HL-60 (cell line): Measurements from ENCODE around the gene CAMTA1.

Source experiments
- DNase-seq, 2 experiments: peaks; one replicate each; pipeline ENCODE4 v3.0.0-alpha.2; 2010 to 2020; ENCODE audit warnings: low read depth in 1 of 2, low spot score in 1 of 2
- H3K27ac ChIP-seq: fragments of 250-450 bp; sonication (Bioruptor Pico); replicated peaks from 2 replicates; pipeline ENCODE4 v1.5.1; 2020; ENCODE audit warnings: mild to moderate bottlenecking, moderate library complexity
- H3K27me3 ChIP-seq: fragments of 250-450 bp; sonication (Bioruptor Pico); 2 replicates; pipeline ENCODE4 v1.5.1; 2021; ENCODE audit warnings: mild to moderate bottlenecking, moderate library complexity; ENCODE audit not compliant: insufficient read depth, poor library complexity, severe bottlenecking
- H3K4me3 ChIP-seq: replicated peaks from 2 replicates; pipeline ENCODE4 v1.5.1; 2011; ENCODE audit warnings: mild to moderate bottlenecking, control low read depth, low read length; ENCODE audit not compliant: insufficient read depth
- GABPA ChIP-seq: IDR thresholded peaks from 2 replicates; pipeline ENCODE4 v1.6.1; 2012; ENCODE audit warnings: low read depth
- POLR2AphosphoS5 ChIP-seq: IDR thresholded peaks from 2 replicates; pipeline ENCODE4 v1.6.1; 2012; ENCODE audit warnings: low read depth
- REST ChIP-seq: IDR thresholded peaks from 2 replicates; pipeline ENCODE4 v1.6.1; 2012; ENCODE audit warnings: low read depth; ENCODE audit not compliant: insufficient replicate concordance
- SPI1 ChIP-seq: IDR thresholded peaks from 2 replicates; pipeline ENCODE4 v1.6.1; 2012; ENCODE audit warnings: low read depth, mild to moderate bottlenecking, borderline replicate concordance
- TF ChIP-seq, protein P1 (sequence below): IDR thresholded peaks from one replicate; pipeline ENCODE4 v1.5.1; 2011; ENCODE audit warnings: low read length, control low read depth, inconsistent platforms; ENCODE audit not compliant: insufficient read depth

CAMTA1 gene

GRCh38 chr1:7783178-7783711 is 998.0 kb downstream of the CAMTA1 start:
- no peak for DNase-seq
- TF ChIP-seq, protein P1, sequence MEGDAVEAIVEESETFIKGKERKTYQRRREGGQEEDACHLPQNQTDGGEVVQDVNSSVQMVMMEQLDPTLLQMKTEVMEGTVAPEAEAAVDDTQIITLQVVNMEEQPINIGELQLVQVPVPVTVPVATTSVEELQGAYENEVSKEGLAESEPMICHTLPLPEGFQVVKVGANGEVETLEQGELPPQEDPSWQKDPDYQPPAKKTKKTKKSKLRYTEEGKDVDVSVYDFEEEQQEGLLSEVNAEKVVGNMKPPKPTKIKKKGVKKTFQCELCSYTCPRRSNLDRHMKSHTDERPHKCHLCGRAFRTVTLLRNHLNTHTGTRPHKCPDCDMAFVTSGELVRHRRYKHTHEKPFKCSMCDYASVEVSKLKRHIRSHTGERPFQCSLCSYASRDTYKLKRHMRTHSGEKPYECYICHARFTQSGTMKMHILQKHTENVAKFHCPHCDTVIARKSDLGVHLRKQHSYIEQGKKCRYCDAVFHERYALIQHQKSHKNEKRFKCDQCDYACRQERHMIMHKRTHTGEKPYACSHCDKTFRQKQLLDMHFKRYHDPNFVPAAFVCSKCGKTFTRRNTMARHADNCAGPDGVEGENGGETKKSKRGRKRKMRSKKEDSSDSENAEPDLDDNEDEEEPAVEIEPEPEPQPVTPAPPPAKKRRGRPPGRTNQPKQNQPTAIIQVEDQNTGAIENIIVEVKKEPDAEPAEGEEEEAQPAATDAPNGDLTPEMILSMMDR = no peak
- no peak for TF ChIP-seq REST
- H3K27ac ChIP-seq = 0 out of 2 replicates have a peak overlapping the region, but pooled peaks have one; percentile 8
- H3K27me3 ChIP-seq = no peaks in the 10 kb centered on the region
- peak overlapping the region; percentile 44 for H3K4me3 ChIP-seq

- Histone ChIP-seq H3K27me3 (no peaks in the 10 kb centered on the region), H3K27ac (0 out of 2 replicates have a peak within 1 kb of the TSS, but pooled peaks have one; percentile 8), H3K4me3 (peak within 1 kb of the TSS; percentile 44)
- peak; percentile 87 to 89 for DNase-seq
- TF ChIP-seq, protein P1 = no peak
- TF ChIP-seq SPI1 = no peak
- no peak for TF ChIP-seq GABPA
- no peak for TF ChIP-seq POLR2AphosphoS5
- no peak for TF ChIP-seq REST
Observed at GRCh38 chr1:7783826-7784491, 998.7 kb downstream of the CAMTA1 start, which contains the start of gene PER3. TSS of gene PER3 (plus strand) at chr1:7784291. CDS start at chr1:7784878, 587 bp downstream.

- Histone ChIP-seq H3K4me3 (no peak overlapping the region), H3K27me3 (no peaks in the 10 kb centered on the region), H3K27ac (no peak overlapping the region)
- DNase-seq = no peak
- TF ChIP-seq SPI1 (no peak), POLR2AphosphoS5 (no peak), GABPA (no peak), REST (no peak)
- TF ChIP-seq, protein P1 = no peak
Observed at GRCh38 chr1:7784492-7785071, 999.3 kb downstream of the CAMTA1 start.
